Mesendoderm (in vitro differentiated cells): ENCODE results near the gene RFTN2.
A peak's percentile ranks its signal among the peaks of the same experiment; 100 is the strongest.

Experiments
- DNase-seq: peaks from one replicate; pipeline ENCODE4 v3.0.0; 2013
- H2AK5ac ChIP-seq: 2 replicates; pipeline ENCODE4 v1.6.1; 2013; ENCODE audit warnings: low read length, inconsistent platforms
- H2BK120ac ChIP-seq: 2 replicates; pipeline ENCODE4 v1.6.1; 2013; ENCODE audit warnings: low read depth, mild to moderate bottlenecking, low read length, moderate library complexity, mixed read lengths
- H2BK15ac ChIP-seq: replicated peaks from 2 replicates; pipeline ENCODE4 v1.6.1; 2013; ENCODE audit warnings: low read depth, mild to moderate bottlenecking, moderate library complexity
- H2BK5ac ChIP-seq: 2 replicates; pipeline ENCODE4 v1.6.1; 2013; ENCODE audit warnings: low read length, inconsistent platforms
- H3K18ac ChIP-seq: 2 replicates; pipeline ENCODE4 v1.6.1; 2013; ENCODE audit warnings: mild to moderate bottlenecking, low read length, mixed read lengths
- H3K23ac ChIP-seq: one replicate; pipeline ENCODE4 v1.6.1; 2013; ENCODE audit warnings: low read length
- H3K27ac ChIP-seq: 2 replicates; pipeline ENCODE4 v1.5.1; 2013; ENCODE audit warnings: low read depth, mild to moderate bottlenecking, inconsistent platforms, low read length, moderate library complexity
- H3K27me3 ChIP-seq: 2 replicates; pipeline ENCODE4 v1.6.1; 2013; ENCODE audit warnings: low read length, control low read depth, mild to moderate bottlenecking, inconsistent platforms; ENCODE audit not compliant: insufficient read depth, poor library complexity
- H3K36me3 ChIP-seq: 2 replicates; pipeline ENCODE4 v1.6.1; 2013; ENCODE audit warnings: low read length, inconsistent platforms; ENCODE audit not compliant: control insufficient read depth, insufficient read depth
- H3K4ac ChIP-seq: one replicate; pipeline ENCODE4 v1.6.1; 2013; ENCODE audit warnings: low read depth, mild to moderate bottlenecking, low read length, moderate library complexity
- H3K4me1 ChIP-seq: 2 replicates; pipeline ENCODE4 v1.6.1; 2013; ENCODE audit warnings: low read depth, low read length, inconsistent platforms; ENCODE audit not compliant: control insufficient read depth
- H3K4me2 ChIP-seq: 2 replicates; pipeline ENCODE4 v1.6.1; 2013; ENCODE audit warnings: low read length
- H3K4me3 ChIP-seq: 2 replicates; pipeline ENCODE4 v1.5.1; 2013; ENCODE audit warnings: mild to moderate bottlenecking, low read length
- H3K56ac ChIP-seq: one replicate; pipeline ENCODE4 v1.6.1; 2013; ENCODE audit warnings: low read length
- H3K79me1 ChIP-seq: 2 replicates; pipeline ENCODE4 v1.6.1; 2013; ENCODE audit warnings: low read length, inconsistent platforms
- H3K79me2 ChIP-seq: 2 replicates; pipeline ENCODE4 v1.6.1; 2013; ENCODE audit warnings: mild to moderate bottlenecking, low read length; ENCODE audit not compliant: control insufficient read depth, insufficient read depth
- H3K9ac ChIP-seq: 2 replicates; pipeline ENCODE4 v1.6.1; 2013; ENCODE audit warnings: low read length, inconsistent platforms
- H4K5ac ChIP-seq: one replicate; pipeline ENCODE4 v1.6.1; 2013; ENCODE audit warnings: low read length
- H4K8ac ChIP-seq: one replicate; pipeline ENCODE4 v1.6.1; 2013; ENCODE audit warnings: low read depth, mild to moderate bottlenecking, control low read depth, low read length, moderate library complexity
- WGBS: extraction: QIAGEN DNeasy Blood & Tissue Kit; methylation state at CpG from one replicate; pipeline ENCODE4 v1.1.7; 2013; ENCODE audit warnings: low lambda C conversion rate, missing lambda C conversion rate; ENCODE audit not compliant: insufficient coverage; ENCODE audit errors: extremely low coverage; 5-methylcytosine and 5-hydroxymethylcytosine counted together

RFTN2 gene

GRCh38 chr2:197674060-197674459, 1.3 kb downstream of the RFTN2 start:
- no peak overlapping the region for H2BK15ac ChIP-seq
- H3K18ac ChIP-seq: no peak overlapping the region
- no peak overlapping the region for H3K4me2 ChIP-seq
- WGBS: no CpG with 5 or more reads among the region's 1 CpG
- no peaks in the 10 kb centered on the region for H3K27me3 ChIP-seq
- no peak overlapping the region for H4K8ac ChIP-seq
- H3K4me3 ChIP-seq: no peak overlapping the region
- no peak overlapping the region for H2BK120ac ChIP-seq
- no peaks in the 10 kb centered on the region for H3K79me2 ChIP-seq
- H3K9ac ChIP-seq: no peak overlapping the region
- no peak overlapping the region for H3K4ac ChIP-seq
- no peaks in the 10 kb centered on the region for H3K36me3 ChIP-seq
- H3K79me1 ChIP-seq: no peaks in the 10 kb centered on the region
- H3K23ac ChIP-seq: no peak overlapping the region
- no peak overlapping the region for H4K5ac ChIP-seq
- H2AK5ac ChIP-seq: no peak overlapping the region
- DNase-seq: no peak
- no peak overlapping the region for H2BK5ac ChIP-seq
- H3K56ac ChIP-seq: no peak overlapping the region
- no peak overlapping the region for H3K27ac ChIP-seq
- H3K4me1 ChIP-seq: peaks cover 3% of the 10 kb centered on the region

- no peak for DNase-seq
- WGBS: no CpG with 5 or more reads among the region's 1 CpG
- Histone ChIP-seq H3K4me1 (peaks cover 3% of the 10 kb centered on the region), H3K9ac (no peak overlapping the region), H3K18ac (no peak overlapping the region), H3K23ac (no peak overlapping the region), H3K36me3 (no peaks in the 10 kb centered on the region), H4K5ac (no peak overlapping the region), H2BK5ac (no peak overlapping the region), H3K4me3 (no peak overlapping the region), H3K4me2 (no peak overlapping the region), H3K27me3 (no peaks in the 10 kb centered on the region), H3K56ac (no peak overlapping the region), H2AK5ac (no peak overlapping the region), H3K4ac (no peak overlapping the region), H4K8ac (no peak overlapping the region), H3K79me2 (no peaks in the 10 kb centered on the region), H2BK120ac (no peak overlapping the region), H3K79me1 (no peaks in the 10 kb centered on the region), H2BK15ac (no peak overlapping the region), H3K27ac (no peak overlapping the region)
Observed at GRCh38 chr2:197673606-197674005, 1.8 kb downstream of the RFTN2 start.

GRCh38 chr2:197673106-197673505, 2.3 kb downstream of the RFTN2 start:
- Histone ChIP-seq H3K36me3 (no peaks in the 10 kb centered on the region), H3K18ac (no peak overlapping the region), H3K9ac (no peak overlapping the region), H3K56ac (no peak overlapping the region), H3K79me1 (no peaks in the 10 kb centered on the region), H2BK5ac (no peak overlapping the region), H2AK5ac (no peak overlapping the region), H3K4me3 (no peak overlapping the region), H4K5ac (no peak overlapping the region), H3K79me2 (no peaks in the 10 kb centered on the region), H3K4me1 (peaks cover 3% of the 10 kb centered on the region), H3K4me2 (no peak overlapping the region), H2BK120ac (no peak overlapping the region), H3K23ac (no peak overlapping the region), H2BK15ac (no peak overlapping the region), H3K27me3 (no peaks in the 10 kb centered on the region), H3K27ac (no peak overlapping the region), H4K8ac (no peak overlapping the region), H3K4ac (peak overlapping the region; percentile 59)
- no peak for DNase-seq
- no CpG with 5 or more reads among the region's 5 CpGs for WGBS

GRCh38 chr2:197672371-197672893, 3.0 kb downstream of the RFTN2 start:
- Histone ChIP-seq H3K79me1 (no peaks in the 10 kb centered on the region), H3K4me1 (peaks cover 3% of the 10 kb centered on the region), H3K23ac (no peak overlapping the region), H2BK120ac (no peak overlapping the region), H4K8ac (no peak overlapping the region), H3K4ac (no peak overlapping the region), H2BK15ac (no peak overlapping the region), H2AK5ac (no peak overlapping the region), H4K5ac (no peak overlapping the region), H3K79me2 (no peaks in the 10 kb centered on the region), H3K56ac (no peak overlapping the region), H3K4me2 (no peak overlapping the region), H3K27me3 (no peaks in the 10 kb centered on the region), H3K9ac (no peak overlapping the region), H3K4me3 (no peak overlapping the region), H3K18ac (no peak overlapping the region), H3K27ac (no peak overlapping the region), H3K36me3 (no peaks in the 10 kb centered on the region), H2BK5ac (no peak overlapping the region)
- peak; percentile 34 for DNase-seq
- no CpG with 5 or more reads among the region's 1 CpG for WGBS

- H2BK15ac ChIP-seq: no peak overlapping the region
- H3K56ac ChIP-seq: no peak overlapping the region
Observed at GRCh38 chr2:197669077-197669476, 6.3 kb downstream of the RFTN2 start.

GRCh38 chr2:197668296-197668695, 7.1 kb downstream of the RFTN2 start:
- no peak overlapping the region for H4K5ac ChIP-seq
- H2BK120ac ChIP-seq: no peak overlapping the region
- H2BK15ac ChIP-seq: no peak overlapping the region
- no CpG with 5 or more reads among the region's 3 CpGs for WGBS
- H3K27ac ChIP-seq: no peak overlapping the region
- no peak overlapping the region for H3K56ac ChIP-seq
- no peak overlapping the region for H2BK5ac ChIP-seq
- H2AK5ac ChIP-seq: no peak overlapping the region
- no peak overlapping the region for H3K23ac ChIP-seq
- no peak overlapping the region for H4K8ac ChIP-seq
- no peaks in the 10 kb centered on the region for H3K79me1 ChIP-seq
- H3K18ac ChIP-seq: no peak overlapping the region
- no peak overlapping the region for H3K4me3 ChIP-seq
- H3K4me1 ChIP-seq: peaks cover 3% of the 10 kb centered on the region
- H3K4me2 ChIP-seq: no peak overlapping the region
- no peak overlapping the region for H3K9ac ChIP-seq
- no peak overlapping the region for H3K4ac ChIP-seq
- DNase-seq: no peak
- no peaks in the 10 kb centered on the region for H3K27me3 ChIP-seq
- no peaks in the 10 kb centered on the region for H3K79me2 ChIP-seq
- no peaks in the 10 kb centered on the region for H3K36me3 ChIP-seq

More at GRCh38 chr2:197669077-197669476, 6.3 kb downstream of the RFTN2 start:
- Histone ChIP-seq H2AK5ac (no peak overlapping the region), H3K4me2 (no peak overlapping the region), H3K18ac (no peak overlapping the region), H2BK120ac (no peak overlapping the region), H3K27ac (no peak overlapping the region), H4K8ac (no peak overlapping the region), H3K79me2 (no peaks in the 10 kb centered on the region), H3K79me1 (no peaks in the 10 kb centered on the region), H4K5ac (no peak overlapping the region), H3K4me3 (no peak overlapping the region), H3K4ac (no peak overlapping the region), H3K36me3 (no peaks in the 10 kb centered on the region), H3K4me1 (peaks cover 3% of the 10 kb centered on the region), H3K9ac (no peak overlapping the region), H2BK5ac (no peak overlapping the region), H3K27me3 (no peaks in the 10 kb centered on the region), H3K23ac (no peak overlapping the region)
- no peak for DNase-seq
